ENCODE data around the gene SLC2A6.

Gene SLC2A6

GRCh38 chr9:133428617-133429101 is 50.2 kb downstream of the SLC2A6 start:
- peak; percentile 86 for DNase-seq (ENCODE audit: low spot score)

GRCh38 chr9:133427658-133428348 is 51.1 kb downstream of the SLC2A6 start:
- DNase-seq (ENCODE audit: low spot score) = no peak
- in situ Hi-C loops (cut with MboI; ENCODE audit: low sequenced_read_pairs, unreplicated experiment) = no loop called here
- no peak for TF ChIP-seq CTCF (IDR thresholded peaks at IDR 0.05; ENCODE audit: borderline replicate concordance, control extremely low read depth, extremely low read depth, insufficient read depth, missing control alignments)

More at GRCh38 chr9:133428617-133429101, 50.2 kb downstream of the SLC2A6 start:
- in situ Hi-C loops (cut with MboI; ENCODE audit: low sequenced_read_pairs, unreplicated experiment) = no loop called here
- no peak for TF ChIP-seq CTCF (IDR thresholded peaks at IDR 0.05; ENCODE audit: borderline replicate concordance, control extremely low read depth, extremely low read depth, insufficient read depth, missing control alignments)

GRCh38 chr9:133426011-133426410 is 52.9 kb downstream of the SLC2A6 start:
- DNase-seq (ENCODE audit: low spot score) = no peak
- in situ Hi-C loops (cut with MboI; ENCODE audit: low sequenced_read_pairs, unreplicated experiment) = no loop called here
- TF ChIP-seq CTCF (IDR thresholded peaks at IDR 0.05; ENCODE audit: borderline replicate concordance, control extremely low read depth, extremely low read depth, insufficient read depth, missing control alignments) = no peak

GRCh38 chr9:133425049-133425632 is 53.8 kb downstream of the SLC2A6 start:
- in situ Hi-C loops (cut with MboI; ENCODE audit: low sequenced_read_pairs, unreplicated experiment) = no loop called here
- no peak for DNase-seq (ENCODE audit: low spot score)
- no peak for TF ChIP-seq CTCF (IDR thresholded peaks at IDR 0.05; ENCODE audit: borderline replicate concordance, control extremely low read depth, extremely low read depth, insufficient read depth, missing control alignments)

GRCh38 chr9:133424187-133424586 is 54.7 kb downstream of the SLC2A6 start:
- DNase-seq (ENCODE audit: low spot score) = no peak
- in situ Hi-C loops (cut with MboI; ENCODE audit: low sequenced_read_pairs, unreplicated experiment) = no loop called here
- TF ChIP-seq CTCF (IDR thresholded peaks at IDR 0.05; ENCODE audit: borderline replicate concordance, control extremely low read depth, extremely low read depth, insufficient read depth, missing control alignments) = no peak

- no peak for DNase-seq (ENCODE audit: low spot score)
- in situ Hi-C loops (cut with MboI; ENCODE audit: low sequenced_read_pairs, unreplicated experiment) = no loop called here
- TF ChIP-seq CTCF (IDR thresholded peaks at IDR 0.05; ENCODE audit: borderline replicate concordance, control extremely low read depth, extremely low read depth, insufficient read depth, missing control alignments) = no peak
These were observed 55.7 kb downstream of the SLC2A6 start for GRCh38 chr9:133423216-133423615.

All from GM13976 (cell line).